ENCODE results near the gene SVOPL.
"Not testable (repeated sequence)": the region's sequence is repeated elsewhere in the genome, so short reads cannot be mapped to it uniquely, and the experiment has no call there.

SVOPL gene

DNA sequence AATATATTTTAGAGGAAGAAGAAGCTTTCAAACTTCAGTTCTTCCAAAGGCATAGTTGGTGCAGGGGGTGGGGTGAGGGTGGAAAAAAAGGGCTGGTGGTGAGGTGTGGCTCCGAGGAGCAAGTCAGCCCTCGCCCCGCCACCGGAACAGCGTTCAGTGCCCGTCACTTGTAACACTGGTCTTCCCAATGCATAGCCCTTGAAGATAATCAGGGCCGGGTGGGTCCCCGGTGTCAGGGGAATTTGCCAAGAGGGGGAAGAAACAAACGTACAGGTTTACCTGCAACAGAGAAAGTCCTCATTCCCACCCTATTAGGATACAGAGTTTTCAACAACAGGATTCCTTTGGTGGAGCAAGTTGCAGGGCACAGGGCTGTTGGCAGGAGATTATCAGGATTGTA, 1.5 kb downstream of the SVOPL start:
- DNase-seq (ENCODE audit: low spot score), result no peak

DNA sequence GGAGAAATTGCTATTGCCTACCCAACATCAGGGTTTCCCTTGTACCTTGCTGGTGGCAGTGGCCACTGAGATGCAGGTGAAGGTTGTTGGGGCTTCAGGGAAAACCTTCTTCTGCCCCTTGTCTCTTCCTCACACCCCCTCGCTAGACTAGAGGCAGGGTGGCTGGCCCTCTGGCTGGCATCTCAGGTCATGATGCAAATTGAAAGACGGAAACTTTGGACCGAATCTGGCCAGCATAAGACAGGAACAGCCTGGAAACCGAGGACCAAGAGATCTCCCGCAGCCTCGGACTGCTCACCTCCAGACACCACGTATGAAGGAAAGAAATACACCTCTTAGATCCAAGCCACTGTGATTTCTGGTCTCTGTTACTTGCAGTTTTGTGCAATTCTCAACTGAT, 2.9 kb downstream of the SVOPL start:
- no peak for DNase-seq (ENCODE audit: low spot score)

DNA sequence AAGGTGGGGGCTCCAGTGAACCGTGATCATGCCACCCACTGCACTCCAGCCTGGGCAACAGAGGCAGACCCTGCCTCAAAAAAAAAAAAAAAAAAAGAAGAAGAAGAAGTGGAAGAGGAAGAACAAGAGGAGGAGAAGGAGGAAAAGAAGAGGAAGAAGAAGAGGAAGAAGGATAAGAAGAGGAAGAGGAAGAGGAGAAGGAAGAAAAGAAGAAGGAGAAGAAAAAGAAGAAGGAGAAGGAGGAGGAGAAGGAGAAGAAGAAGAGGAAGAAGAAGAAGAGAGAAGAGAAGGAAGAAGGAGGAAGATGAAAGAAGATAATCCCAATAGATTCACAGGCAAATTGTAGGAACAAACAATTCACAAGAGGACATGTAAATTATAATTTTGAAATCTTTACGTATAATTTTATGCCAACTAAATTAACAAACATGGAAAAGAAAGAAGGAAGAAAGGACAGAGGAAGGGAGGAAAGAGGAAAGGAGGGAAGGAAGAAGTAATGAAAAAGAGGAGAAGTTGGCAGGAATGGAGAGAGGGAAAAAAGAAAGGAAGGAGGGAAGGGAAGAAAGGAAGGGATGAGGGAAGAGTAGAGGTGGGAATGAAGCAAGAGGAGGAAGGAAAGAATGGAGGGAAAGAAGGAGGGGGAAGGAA, 3.5 kb downstream of the SVOPL start:
- DNase-seq (ENCODE audit: low spot score), result no peak

DNA sequence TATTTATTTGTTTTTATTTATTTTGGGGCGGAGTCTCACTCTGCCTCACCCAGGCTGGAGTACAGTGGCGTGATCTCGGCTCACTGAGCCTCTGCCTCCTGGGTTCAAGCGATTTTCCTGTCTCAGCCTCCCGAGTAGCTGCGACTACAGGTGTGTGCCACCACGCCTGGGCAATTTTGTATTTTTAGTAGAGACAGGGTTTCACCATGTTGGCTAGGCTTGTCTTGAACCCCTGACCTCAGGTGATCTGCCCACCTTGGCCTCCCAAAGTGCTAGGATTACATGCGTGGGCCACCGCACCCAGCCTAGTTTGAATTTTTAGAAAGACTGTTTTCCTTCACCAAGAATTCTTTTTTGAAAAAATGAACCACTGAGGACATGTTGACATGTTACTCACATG, 5.4 kb downstream of the SVOPL start:
- not testable (repeated sequence) for DNase-seq (ENCODE audit: low spot score)

DNA sequence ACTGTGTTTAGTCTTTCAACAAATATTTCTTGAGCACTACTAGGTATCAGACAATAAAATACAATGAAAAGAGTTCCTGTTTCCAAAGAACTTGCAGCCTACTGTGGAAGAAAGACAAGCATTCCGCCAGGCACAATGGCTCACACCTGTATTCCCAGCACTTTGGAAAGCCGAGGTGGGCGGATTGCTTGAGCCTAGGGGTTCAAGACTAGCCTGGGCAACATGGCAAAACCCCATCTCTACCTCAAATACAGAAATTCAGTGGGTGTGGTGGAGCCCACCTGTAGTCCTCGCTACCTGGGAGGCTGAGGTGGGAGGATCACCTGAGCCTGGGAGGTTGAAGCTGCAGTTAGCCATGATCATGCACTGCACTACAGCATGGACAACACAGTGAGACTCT, 6.1 kb downstream of the SVOPL start:
- DNase-seq (ENCODE audit: low spot score), result no peak

DNA sequence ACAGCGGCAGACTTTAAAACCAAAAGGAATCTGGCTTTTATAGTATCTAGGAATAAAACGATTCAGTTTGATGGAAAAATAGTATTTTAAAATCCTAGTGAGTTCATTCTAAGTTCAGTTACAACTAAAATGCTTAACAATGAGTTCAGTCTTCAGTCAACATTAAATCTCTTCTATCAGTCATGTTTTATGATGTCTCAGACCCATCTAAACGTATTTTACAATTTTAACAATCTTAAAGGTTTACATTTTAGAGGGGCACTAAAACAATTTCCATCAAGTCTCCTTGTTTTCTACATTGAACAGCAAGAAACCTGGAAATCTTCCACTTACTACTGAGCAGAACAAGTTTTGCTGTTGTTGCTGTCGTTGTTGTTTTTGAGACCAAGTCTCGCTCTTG, 10.0 kb downstream of the SVOPL start:
- DNase-seq (ENCODE audit: low spot score), result no peak

DNA sequence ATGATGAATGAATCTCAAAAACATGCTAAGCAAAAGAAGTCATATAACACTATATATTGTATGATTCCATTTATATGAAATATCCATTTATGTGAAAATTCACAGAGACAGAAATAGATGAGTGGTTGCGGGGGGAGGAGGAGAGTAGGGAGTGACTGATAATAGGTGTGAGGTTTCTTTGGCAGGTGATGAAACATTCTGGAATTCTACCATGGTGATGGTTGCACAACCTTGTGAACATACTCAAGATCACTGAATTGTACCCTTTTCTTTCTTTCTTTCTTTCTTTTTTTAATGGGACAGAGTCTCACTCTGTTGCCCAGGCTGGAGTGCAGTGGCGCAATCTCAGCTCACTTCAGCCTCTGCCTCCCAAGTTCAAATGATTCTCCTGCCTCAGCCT, 10.7 kb downstream of the SVOPL start:
- no peak for DNase-seq (ENCODE audit: low spot score)

DNA sequence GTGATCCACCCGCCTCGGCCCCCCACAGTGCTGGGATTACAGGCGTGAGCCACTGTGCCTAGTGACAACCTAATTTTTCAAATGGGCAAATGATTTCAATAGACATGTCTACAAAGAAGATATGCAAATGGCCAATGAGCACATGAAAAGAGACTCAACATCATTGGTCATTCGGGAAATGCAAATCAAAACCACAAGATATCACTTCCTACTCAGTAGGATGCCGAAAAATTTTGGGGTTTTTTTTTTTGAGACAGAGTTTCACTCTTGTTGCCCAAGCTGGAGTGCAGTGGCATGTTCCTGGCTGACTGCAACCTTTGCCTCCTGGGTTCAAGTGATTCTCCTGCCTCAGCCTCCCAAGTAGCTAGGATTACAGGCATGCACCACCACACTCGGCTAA, 13.1 kb downstream of the SVOPL start:
- DNase-seq (ENCODE audit: low spot score), result not testable (repeated sequence)

DNA sequence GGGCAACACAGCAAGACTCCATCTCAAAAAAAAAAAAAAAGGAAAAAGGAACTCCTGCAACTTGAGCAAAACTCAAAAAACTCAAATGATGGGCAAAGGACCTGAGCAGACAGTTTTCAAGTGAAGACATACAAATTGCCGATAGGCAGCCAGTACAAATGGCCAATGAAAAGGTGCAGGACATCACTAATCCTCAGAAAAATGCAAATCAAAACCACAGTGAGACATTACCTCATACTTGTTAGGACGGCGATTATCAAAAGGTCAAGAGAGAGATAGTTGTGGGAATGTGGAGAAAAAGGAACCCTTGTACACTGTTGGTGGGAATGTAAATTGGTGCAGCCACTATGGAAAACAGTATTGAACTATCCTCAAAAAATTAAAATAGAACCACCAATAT, 16.8 kb downstream of the SVOPL start:
- no peak for DNase-seq (ENCODE audit: low spot score)

DNA sequence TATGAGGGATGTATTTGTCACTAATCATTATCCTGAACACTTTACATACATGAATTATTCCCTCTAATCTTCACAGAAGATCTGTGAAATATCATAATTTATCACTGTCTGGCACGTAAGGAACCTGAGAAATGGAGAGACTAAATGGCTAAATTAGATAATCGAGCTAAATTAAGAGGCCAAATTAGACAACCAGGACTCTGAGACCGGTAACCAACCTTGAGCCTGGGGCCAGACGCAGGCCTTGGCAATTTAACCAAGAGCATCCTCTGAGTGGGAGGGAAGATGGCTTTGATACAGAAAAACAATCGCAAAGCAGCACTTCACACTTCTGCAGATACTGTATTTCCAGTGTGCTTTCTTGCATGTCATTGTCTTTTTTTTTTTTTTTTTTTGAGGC, 21.4 kb downstream of the SVOPL start:
- no peak for DNase-seq (ENCODE audit: low spot score)

DNA sequence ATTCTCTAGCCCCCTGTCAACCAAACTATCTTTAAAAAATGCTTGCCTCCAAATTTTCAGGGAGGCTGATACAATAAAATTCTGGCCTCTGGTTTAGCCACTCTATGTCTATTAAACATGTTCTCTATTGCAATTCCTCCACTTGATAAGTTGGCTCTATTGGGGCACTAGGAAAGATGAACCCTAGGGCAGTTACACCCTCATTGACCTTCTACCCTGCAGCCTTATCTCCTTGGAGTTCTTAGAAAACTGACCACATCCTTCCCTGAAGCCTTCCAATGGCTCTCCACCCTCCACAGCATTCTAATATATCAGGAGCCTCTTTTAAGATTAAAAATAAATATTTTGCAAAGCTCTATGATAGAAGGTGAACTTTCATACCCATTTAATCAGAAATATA, 30.6 kb downstream of the SVOPL start:
- no peak for DNase-seq (ENCODE audit: low spot score)

DNA sequence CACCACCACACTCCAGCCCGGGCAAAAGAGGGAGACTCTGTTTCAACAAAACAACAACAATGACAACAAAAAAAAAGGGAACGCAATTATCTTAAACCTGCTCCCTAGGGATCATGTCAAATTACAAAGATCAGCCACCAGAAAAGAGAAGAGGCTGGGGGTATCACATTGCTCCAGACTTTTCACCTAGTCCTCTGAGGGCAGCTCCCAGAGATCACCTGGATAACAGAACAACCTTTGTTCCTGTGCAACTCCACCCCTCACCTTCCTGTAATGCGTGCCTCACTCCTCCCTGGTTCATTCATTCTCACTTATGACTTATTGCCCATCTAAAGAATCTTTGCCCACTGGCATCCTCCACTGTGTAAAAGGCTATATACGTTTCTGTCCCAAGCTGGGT, 31.8 kb downstream of the SVOPL start:
- no peak for DNase-seq (ENCODE audit: low spot score)

DNA sequence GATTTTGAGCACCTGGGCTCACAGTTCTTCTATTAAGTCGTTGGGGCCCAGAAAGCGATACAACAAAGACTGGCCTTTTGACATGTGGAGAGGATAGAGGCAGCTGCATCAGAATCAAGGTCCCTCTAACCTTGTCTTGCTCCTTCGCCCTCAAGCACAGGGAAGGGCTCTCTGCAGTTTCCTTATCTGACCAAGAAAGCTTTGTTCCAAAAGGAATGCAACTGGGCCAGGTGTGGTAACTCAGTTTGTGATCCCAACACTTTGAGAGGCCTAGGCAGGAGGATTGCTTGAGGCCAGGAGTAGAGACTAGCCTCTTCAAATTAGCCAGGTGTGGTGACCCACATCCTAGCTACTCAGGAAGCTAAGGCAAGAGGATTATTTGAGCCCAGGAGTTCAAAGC, 32.2 kb downstream of the SVOPL start:
- DNase-seq (ENCODE audit: low spot score), result no peak

DNA sequence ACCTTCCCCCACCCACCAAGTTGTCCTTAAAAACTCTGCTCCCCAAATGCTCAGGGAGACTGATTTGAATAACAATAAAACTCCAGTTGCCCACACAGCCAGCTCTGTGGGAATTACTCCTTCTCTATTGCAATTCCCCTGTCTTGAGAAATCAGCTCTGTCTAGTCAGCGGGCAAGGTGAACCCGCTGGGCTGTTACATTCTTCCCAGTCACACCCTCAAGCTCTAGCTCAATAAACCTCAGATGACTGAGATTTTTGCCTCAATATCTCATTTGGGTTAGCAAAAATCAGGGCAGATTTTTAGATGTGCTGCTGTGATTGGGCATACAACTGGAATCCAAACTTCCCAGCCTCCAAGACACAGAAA, 32.9 kb downstream of the SVOPL start:
- DNase-seq (ENCODE audit: low spot score), result no peak

DNA sequence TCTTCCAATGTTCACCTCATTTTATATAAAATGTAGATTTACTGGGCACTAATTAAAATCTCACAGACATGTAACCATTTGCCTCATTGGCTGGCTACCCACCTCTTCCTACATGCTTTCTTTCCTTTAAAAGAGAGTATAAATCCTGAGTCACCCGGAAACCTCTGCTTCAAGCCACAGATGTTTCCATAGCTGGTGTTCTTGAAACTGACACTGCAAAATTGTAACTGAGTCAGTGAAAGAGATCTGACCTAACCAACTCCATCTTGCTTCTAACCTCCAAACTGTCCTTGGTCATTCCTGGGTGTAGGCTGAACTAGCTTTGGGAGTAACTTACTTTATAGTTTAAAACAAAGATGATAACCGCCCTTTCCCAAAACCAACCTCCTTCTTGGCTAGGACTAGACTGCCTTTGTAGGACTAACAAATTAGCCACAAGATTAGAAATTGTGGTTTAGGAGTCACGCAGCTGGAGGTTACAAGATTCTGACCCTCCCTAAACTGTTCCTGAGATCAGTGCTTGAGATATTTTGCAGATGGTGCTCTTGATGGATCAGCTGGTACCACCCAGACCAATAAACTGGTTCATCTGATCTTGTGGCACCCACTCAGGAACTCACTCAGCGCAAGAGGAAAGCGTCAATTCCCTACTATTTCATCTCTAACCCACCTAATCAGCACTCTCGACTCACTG, 33.5 kb downstream of the SVOPL start:
- DNase-seq (ENCODE audit: low spot score), result no peak

DNA sequence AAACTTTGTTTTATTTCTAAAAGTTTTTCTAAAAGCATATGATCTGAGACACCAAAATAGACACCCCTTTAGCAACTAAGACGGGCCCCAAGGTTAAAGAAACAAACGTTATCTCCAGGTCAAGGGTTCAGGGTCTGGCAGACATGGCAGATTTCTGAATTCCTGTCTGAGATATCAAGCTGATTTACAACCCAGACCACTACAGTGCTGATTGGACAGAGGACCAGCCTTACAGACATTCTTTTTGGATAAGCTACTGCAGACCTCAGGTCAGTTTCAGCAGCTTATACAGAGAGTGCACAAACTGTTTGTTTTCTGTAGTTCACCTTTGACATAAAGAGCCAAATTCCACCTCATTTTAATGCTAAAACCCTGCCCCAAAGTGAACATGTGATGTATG, 34.8 kb downstream of the SVOPL start:
- DNase-seq (ENCODE audit: low spot score), result no peak

DNA sequence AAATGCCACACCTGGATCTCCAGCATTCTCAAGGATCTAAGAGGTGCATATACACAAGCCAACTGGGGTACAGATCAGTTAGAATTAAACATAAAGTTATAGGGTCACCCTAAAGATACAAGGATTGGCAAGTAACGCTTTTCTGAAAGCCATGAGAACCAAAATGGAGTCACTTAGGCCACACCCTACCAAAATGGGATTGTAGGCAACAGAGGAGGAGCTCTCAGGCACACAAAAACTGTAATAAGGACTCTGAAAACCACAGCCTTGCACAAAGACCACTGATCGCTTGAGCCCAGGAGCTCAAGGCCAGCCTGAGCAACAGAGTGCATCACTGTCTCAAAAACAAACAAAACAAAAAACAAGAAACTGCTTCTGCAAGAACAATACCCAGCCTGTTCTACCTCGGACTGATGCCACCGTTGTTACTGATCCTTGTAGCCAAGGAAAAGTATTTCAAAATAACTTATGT, 35.5 kb downstream of the SVOPL start:
- DNase-seq (ENCODE audit: low spot score), result peak; percentile 70

DNA sequence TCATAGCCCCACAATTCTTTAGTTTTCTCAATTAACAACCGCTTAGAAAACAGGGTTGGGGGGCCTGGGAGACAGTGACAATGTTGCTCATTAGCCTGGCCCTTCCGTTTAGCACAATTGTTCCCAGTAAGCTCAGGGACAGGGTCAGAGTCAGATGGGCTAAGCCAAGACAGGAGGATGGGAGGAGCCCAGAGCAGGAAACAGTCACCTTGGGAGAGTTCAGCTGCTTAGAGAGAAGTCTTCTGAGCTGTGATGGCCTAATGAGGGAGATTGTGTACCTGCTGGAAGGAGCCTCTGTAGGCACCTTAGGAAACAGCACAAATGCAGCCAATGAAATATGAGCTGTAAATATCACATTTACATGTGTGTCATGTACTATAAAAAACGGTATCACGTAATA, 35.9 kb downstream of the SVOPL start:
- no peak for DNase-seq (ENCODE audit: low spot score)

DNA sequence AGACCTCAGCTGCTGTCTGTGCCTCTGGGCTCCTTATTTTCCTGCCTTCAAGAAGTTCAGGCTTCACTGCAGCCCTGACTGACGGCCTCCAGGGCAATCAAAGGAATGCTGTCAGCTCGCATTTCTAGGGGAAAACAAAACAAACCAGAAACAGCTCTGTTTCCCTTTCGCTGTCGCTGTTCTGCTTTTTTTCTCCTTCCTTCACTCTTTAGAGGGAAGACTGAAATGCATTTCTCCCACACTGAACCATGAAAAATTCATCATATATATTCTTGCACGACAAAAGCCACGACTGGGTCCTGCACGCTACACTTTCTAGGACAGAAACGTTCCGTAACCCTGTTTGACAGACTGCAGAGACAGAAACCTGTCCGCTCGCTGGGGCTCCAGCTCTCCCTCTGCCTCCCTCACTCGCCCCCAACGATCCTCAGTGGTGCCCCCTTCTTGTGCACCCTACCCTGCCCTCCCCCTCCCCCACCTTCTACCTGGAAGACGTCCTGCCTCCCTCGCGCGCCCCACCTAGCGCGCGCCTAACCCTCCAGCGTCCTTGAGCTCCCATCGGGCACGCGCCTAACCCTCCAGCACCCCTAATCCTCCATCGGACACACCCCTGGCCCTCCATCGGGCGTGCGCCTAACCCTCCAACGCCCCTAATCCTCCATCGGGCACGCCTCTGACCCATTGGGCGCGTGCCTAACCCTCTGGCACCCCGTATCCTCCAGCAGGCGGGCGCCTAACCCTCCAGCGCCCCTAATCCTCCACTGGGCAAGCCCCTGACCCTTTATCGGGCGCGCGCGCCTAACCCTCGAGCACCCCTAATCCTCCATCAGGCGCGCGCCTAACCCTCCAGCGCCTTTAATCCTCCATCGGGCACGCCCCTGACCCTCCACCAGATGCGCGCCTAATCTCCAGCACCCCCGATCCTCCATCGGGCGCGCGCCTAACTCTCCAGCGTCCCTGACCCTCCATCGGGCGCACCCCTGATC, 37.1 kb downstream of the SVOPL start:
- DNase-seq (ENCODE audit: low spot score), result peak; percentile 23

DNA sequence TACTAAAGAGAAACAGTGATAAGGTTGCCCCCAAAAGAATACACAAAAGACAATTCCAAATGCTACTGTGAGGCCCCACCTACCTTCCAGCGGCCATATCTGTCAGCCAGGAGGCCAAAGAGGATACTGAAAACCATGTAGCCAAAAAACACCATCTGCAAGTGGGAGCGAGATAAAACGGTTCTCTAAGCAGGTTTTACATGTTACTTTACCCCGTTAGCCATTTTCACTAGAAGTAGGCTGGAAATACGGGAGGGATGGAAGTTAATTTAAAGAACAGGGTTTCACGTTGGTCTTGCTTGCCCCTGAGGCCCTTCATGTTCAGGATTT, 38.2 kb downstream of the SVOPL start:
- no peak for DNase-seq (ENCODE audit: low spot score)

DNA sequence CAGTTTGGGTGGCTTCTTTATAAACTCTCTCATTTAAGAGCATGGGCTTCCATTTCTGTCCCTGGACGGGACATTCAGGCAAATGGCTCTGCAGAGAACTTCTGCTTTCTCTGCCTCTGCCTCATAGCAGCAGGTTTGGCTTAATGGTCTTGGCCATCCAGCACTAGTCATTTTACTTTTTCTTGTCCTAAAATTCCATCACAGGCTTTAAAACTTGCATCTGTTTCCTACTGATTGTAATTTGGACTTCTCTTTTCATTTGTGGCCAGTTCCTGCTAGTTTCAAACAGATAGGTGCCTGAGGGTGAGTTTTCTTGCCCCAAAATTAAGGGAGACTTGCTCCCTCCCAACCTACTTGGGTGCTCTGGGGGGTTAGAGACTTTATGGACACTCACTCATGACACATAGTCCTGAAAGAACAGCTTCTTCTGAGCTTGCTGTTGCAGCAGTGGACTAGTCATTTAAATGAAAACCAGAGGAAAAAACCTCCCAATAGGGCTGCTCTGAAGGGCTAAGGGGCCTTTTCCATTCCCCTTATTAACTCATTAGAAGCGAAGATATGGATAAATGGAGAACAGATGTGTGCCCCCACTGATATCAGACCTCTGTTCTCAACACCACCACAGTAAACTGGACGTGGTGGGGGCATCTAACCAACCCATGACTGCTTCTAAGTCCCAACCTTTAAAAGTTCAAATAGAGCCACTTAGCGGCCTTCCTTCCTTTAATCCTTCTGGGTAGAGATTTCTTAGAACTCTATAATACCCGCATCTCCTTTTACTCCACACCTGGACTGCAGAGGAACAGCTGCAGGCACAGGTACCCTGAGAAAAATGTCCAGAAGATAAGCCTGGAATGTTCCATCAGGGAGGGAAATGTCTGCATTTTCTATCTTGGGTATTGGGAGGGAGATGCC, 38.8 kb downstream of the SVOPL start:
- DNase-seq (ENCODE audit: low spot score), result no peak

DNA sequence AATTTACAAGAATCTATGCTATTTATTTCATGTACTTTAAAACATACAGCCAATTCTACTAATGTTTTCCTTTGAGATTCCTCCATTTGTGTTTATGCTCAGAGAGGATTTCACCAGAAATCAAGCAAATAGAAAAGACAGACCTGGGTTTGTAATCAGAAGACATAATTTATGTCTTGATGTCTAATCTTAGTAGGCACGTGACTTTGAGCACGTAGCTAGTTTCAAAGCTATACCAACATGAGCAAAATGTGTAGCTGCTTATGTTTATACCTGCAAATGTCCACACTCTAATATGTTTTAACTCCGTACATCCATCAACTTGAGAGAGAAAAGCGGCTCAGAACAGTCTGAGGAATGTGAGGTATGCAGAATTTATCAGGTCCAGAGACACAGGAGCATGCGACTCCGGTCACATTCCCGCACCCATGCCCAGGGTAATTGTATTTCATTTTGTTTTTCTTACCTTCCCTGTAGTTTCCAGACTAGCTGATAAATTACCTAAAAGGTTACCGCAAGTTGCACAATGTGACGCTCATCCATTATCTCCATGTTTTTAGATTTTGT, 40.0 kb downstream of the SVOPL start:
- DNase-seq (ENCODE audit: low spot score), result no peak
